ENCODE results near the gene CRADD.

- no peak for TF ChIP-seq FOXM1 (IDR thresholded peaks at IDR 0.05; ENCODE audit: borderline replicate concordance, low read depth)
- TF ChIP-seq REST (IDR thresholded peaks at IDR 0.05; ENCODE audit: low read depth), result no peak
- no peak for TF ChIP-seq EP300 (IDR thresholded peaks at IDR 0.05; ENCODE audit: borderline replicate concordance)
- no peak for TF ChIP-seq CEBPB (IDR thresholded peaks at IDR 0.05)
Observed at GRCh38 chr12:93924367-93924766, 247.2 kb downstream of the CRADD start.
